Esophagus (tissue), 2 donors: ENCODE measurements around the gene VGLL4. TPM values are rescaled to one million over a fixed set of nuclear protein-coding genes. Genes with fewer than 3 reads are reported as not detected.
"Not testable (repeated sequence)": the region's sequence is repeated elsewhere in the genome, so short reads cannot be mapped to it uniquely, and the experiment has no call there.

Experiments used
- H3K27ac ChIP-seq, 2 donors: one replicate each; pipeline ENCODE4 v1.5.1; 2013; ENCODE audit warnings: low read depth in 2 of 2, mild to moderate bottlenecking in 2 of 2, inconsistent platforms in 1 of 2, low read length in 1 of 2, moderate library complexity in 1 of 2
- H3K27me3 ChIP-seq, 2 donors: one replicate each; pipeline ENCODE4 v1.6.1; 2013; ENCODE audit warnings: low read length in 2 of 2, control low read depth in 1 of 2, mild to moderate bottlenecking in 1 of 2; ENCODE audit not compliant: insufficient read depth in 2 of 2, control insufficient read depth in 1 of 2
- H3K36me3 ChIP-seq, 2 donors: one replicate each; pipeline ENCODE4 v1.6.1; 2013; ENCODE audit warnings: low read length in 1 of 2; ENCODE audit not compliant: control insufficient read depth in 2 of 2, insufficient read depth in 2 of 2
- H3K4me1 ChIP-seq, 2 donors: one replicate each; pipeline ENCODE4 v1.6.1; 2013; ENCODE audit warnings: low read length in 1 of 2; ENCODE audit not compliant: control insufficient read depth in 2 of 2, insufficient read depth in 2 of 2
- H3K4me3 ChIP-seq, 2 donors: one replicate each; pipeline ENCODE4 v1.5.1; 2013; ENCODE audit warnings: low read length in 2 of 2, mild to moderate bottlenecking in 2 of 2, low read depth in 1 of 2, moderate library complexity in 1 of 2
- H3K9me3 ChIP-seq, 2 donors: one replicate each; pipeline ENCODE4 v1.6.1; 2013; ENCODE audit warnings: mild to moderate bottlenecking in 2 of 2, low read depth in 1 of 2, low read length in 1 of 2, moderate library complexity in 1 of 2; ENCODE audit not compliant: control insufficient read depth in 2 of 2, insufficient read depth in 1 of 2
- WGBS, 2 donors: extraction: QIAGEN DNeasy Blood & Tissue Kit; methylation state at CpG; one replicate each; pipeline ENCODE4 v1.1.7; 2013; 5-methylcytosine and 5-hydroxymethylcytosine counted together
- polyA plus RNA-seq, 2 donors: library from polyadenylated mRNA; stranded (reverse); fragments of 200-250 nt; gene quantifications; one replicate each; pipeline ENCODE4 v1.2.3, GENCODE V29; 2013
- donor health status: healthy with polysubstance abuse.
- donor health status: Bipolar disorder and iron deficiency.

VGLL4 gene
- polyA plus RNA-seq, 2 donors = 23.1 to 26.3 TPM

DNA sequence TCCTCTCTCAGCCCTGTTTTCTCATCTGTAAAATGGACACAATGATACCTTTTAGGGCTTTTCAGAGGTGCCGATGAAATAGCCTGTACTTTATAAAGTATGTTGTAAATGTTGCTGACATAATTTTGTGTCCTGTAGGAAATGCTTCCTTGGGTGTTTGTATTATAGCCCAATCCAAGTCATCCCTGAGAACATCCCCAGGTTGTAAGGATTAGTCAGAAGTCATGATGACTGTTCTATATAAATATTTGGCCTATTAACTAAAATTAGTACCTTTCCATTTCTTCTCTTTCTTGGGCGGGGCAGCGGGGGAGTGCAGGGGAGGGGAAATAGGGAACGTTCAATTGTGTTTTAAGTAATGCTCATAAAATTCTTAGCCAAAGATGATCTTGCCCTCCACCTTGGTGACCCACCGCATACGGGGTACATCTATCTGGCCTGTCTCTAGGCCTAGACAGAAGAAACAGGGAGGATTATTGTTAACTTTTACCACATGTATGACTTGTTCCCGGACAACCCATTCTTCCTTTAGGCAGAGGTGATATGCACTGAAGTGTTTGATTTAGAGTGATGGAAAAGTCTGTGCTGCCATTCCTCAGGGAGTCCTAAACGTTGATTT is 120.7 kb downstream of the VGLL4 start:
- H3K27me3 ChIP-seq = no peaks in the 10 kb centered on the region
- H3K4me3 ChIP-seq = no peak overlapping the region
- WGBS, 2 donors = 63 to 77% methylated on average over 8 of the region's 8 CpGs
- no peaks in the 10 kb centered on the region for H3K36me3 ChIP-seq
- H3K4me1 ChIP-seq = peaks cover 2 to 3% of the 10 kb centered on the region in 2 donors
- H3K27ac ChIP-seq = peak overlapping the region in 1 of 2 donors; percentile 46
- no peaks in the 10 kb centered on the region for H3K9me3 ChIP-seq

DNA sequence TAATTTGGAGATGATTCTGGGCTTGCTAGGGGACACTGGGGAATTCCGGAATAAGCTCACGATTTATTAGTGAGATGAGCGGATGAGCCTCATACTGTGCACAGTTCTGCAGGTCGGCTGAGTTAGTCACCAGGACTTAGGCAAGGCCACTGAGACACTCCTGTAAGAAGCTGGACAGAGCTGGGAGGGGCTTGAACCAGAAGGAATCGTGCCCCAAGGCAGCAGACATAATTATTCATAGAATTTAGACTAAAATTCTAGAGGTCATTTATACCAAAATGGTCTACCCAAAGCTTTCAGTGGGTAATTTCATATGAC is 121.4 kb downstream of the VGLL4 start:
- Histone ChIP-seq H3K4me1 (peaks cover 2 to 3% of the 10 kb centered on the region in 2 donors), H3K27ac (no peak overlapping the region), H3K9me3 (no peaks in the 10 kb centered on the region), H3K4me3 (no peak overlapping the region), H3K36me3 (peaks cover 0 to 2% of the 10 kb centered on the region in 2 donors), H3K27me3 (no peaks in the 10 kb centered on the region)
- 90% methylated on average over 5 of the region's 5 CpGs for WGBS, 2 donors

DNA sequence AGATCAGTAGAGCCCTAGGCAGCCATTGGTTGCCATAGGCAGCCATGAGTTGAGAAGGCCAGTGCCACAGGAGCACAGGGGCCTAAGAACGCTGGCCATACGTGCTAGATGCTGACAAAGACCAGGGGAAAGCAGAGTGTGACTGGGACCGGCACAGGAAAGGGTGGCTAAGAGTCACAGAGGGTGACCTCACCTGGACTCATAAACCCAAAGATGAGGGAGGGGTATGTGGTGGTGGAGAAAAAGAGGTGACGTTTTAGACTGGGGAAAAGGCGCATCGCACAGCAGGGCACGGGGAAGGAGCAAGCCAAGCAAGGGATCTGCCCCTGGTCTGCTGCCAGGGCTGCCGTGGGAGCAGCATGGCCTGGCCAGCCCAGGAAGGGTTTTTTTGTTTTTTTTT is 122.5 kb downstream of the VGLL4 start:
- H3K4me1 ChIP-seq = peaks cover 2 to 3% of the 10 kb centered on the region in 2 donors
- no peaks in the 10 kb centered on the region for H3K9me3 ChIP-seq
- no peak overlapping the region for H3K4me3 ChIP-seq
- H3K36me3 ChIP-seq = peaks cover 0 to 2% of the 10 kb centered on the region in 2 donors
- 92 to 93% methylated on average over 8 of the region's 8 CpGs for WGBS, 2 donors
- no peaks in the 10 kb centered on the region for H3K27me3 ChIP-seq
- no peak overlapping the region for H3K27ac ChIP-seq

DNA sequence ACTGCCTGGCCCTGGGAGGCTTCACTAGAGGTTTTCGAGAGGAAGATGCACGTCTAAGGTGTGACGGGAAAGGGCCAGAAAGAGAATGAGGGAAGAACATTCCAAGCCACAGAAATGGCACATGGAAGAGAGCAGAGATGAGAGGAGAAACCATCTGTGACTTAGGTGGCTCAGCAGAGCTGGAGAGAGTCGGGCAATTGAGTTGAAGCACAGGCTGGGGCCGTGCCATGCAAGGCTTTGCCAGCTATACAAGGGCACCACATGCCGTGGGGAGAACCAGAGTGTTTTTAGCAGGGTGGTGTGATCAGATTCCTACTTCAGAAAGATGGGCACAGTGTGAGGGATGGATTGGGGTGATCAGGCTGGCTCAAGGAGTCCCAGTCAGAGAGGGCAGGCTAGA is 126.1 kb downstream of the VGLL4 start:
- H3K4me1 ChIP-seq = peaks cover 0 to 3% of the 10 kb centered on the region in 2 donors
- peaks cover 0 to 2% of the 10 kb centered on the region in 2 donors for H3K36me3 ChIP-seq
- 94 to 95% methylated on average over 6 of the region's 6 CpGs for WGBS, 2 donors
- H3K27ac ChIP-seq = no peak overlapping the region
- no peaks in the 10 kb centered on the region for H3K27me3 ChIP-seq
- no peaks in the 10 kb centered on the region for H3K9me3 ChIP-seq
- H3K4me3 ChIP-seq = no peak overlapping the region

DNA sequence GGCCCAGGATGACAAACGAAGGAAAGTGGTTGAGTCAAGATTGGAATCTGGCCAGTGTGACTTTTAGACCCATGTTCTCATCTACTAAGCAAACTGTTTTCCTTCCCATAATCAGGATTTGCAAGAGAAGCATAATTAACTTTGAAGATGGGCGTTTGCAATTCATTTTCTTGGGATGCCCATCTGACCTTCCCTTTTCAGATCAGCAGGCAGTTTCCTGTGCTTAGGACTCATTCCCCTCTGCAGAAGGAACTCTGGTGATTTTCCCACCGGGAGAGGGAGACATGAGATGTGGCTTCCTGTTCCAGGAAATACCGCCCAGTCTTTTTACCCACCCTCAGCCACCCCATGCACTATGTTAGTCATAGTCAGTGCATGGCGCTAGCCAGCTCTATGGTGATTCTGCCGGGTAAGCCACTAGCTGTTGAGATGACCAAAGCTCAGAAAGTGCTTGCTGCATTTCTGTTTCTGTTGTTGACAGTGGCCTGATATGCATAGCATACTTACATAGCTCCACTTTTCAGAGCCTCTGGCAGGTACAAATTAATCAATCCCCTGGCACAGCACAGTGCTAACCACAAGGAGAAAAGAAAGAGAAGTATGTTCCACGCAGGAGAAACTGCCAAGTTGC is 129.4 kb downstream of the VGLL4 start:
- H3K27me3 ChIP-seq = no peaks in the 10 kb centered on the region
- H3K4me1 ChIP-seq = no peaks in the 10 kb centered on the region
- WGBS, 2 donors = 28 to 35% methylated on average over 7 of the region's 7 CpGs
- no peaks in the 10 kb centered on the region for H3K9me3 ChIP-seq
- H3K4me3 ChIP-seq = no peak overlapping the region
- peak overlapping the region in 1 of 2 donors; percentile 65 for H3K27ac ChIP-seq
- H3K36me3 ChIP-seq = peaks cover 0 to 2% of the 10 kb centered on the region in 2 donors

DNA sequence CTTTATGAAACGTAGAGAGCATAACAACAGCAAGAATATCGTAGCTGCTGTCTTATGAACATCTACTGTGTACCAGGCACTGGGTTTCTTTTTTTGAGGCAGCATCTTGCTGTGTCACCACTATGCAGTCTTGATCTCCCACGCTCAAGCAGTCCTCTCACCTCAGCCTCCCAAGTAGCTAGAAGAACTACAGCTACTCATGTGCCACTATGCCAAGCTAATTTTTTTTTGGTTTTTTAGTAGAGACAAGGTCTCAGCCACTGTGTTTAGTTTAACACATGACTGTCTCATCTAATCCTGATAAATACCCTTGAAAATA is 129.9 kb downstream of the VGLL4 start:
- no peaks in the 10 kb centered on the region for H3K9me3 ChIP-seq
- H3K4me3 ChIP-seq = no peak overlapping the region
- H3K27ac ChIP-seq = no peak overlapping the region
- H3K36me3 ChIP-seq = peaks cover 0 to 2% of the 10 kb centered on the region in 2 donors
- H3K4me1 ChIP-seq = no peaks in the 10 kb centered on the region
- H3K27me3 ChIP-seq = no peaks in the 10 kb centered on the region
- 83 to 88% methylated on average over 3 of the region's 3 CpGs for WGBS, 2 donors

DNA sequence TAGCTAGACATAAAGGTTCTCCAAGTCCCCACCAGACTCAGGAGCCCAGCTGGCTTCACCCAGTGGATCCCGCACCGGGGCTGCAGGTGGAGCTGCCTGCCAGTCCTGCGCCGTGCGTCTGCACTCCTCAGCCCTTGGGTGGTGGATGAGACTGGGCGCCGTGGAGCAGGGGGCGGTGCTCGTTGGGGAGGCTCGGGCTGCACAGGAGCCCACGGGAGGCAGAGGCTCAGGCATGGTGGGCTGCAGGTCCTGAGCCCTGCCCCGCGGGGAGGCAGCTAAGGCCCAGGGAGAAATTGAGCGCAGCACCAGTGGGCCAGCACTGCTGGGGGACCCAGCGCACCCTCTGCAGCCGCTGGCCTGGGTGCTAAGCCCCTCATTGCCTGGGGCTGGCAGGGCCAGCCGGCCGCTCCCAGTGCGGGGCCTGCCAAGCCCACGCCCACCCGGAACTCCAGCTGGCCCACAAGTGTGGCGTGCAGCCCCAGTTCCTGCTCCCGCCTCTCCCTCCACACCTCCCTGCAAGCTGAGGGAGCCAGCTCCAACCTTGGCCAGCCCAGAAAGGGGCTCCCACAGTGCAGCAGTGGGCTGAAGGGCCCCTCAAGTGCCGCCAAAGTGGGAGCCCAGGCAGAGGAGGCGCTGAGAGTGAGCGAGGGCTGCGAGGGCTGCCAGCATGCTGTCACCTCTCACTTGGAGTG is 130.4 kb downstream of the VGLL4 start:
- H3K36me3 ChIP-seq, H3K4me1 ChIP-seq, H3K27ac ChIP-seq, H3K27me3 ChIP-seq, H3K9me3 ChIP-seq, H3K4me3 ChIP-seq: not testable (repeated sequence)
- 88 to 97% methylated on average over 17 to 27 of the region's 27 CpGs for WGBS, 2 donors

DNA sequence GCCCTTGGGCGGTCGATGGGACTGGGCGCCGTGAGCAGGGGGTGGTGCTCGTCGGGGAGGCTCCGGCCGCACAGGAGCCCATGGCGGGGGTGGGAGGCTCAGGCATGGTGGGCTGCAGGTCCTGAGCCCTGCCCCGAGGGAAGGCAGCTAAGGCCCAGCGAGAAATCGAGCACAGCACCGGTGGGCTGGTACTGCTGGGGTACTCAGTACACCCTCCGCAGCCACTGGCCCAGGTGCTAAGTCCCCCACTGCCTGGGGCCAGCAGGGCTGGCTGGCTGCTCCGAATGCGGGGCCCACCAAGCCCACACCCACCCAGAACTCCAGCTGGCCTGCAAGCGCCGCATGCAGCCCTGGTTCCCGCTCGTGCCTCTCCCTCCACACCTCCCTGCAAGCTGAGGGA is 132.1 kb downstream of the VGLL4 start:
- WGBS, 2 donors = 97 to 98% methylated on average over 13 to 20 of the region's 20 CpGs
- not testable (repeated sequence) for H3K27me3 ChIP-seq, H3K36me3 ChIP-seq, H3K9me3 ChIP-seq, H3K4me3 ChIP-seq, H3K4me1 ChIP-seq, H3K27ac ChIP-seq

DNA sequence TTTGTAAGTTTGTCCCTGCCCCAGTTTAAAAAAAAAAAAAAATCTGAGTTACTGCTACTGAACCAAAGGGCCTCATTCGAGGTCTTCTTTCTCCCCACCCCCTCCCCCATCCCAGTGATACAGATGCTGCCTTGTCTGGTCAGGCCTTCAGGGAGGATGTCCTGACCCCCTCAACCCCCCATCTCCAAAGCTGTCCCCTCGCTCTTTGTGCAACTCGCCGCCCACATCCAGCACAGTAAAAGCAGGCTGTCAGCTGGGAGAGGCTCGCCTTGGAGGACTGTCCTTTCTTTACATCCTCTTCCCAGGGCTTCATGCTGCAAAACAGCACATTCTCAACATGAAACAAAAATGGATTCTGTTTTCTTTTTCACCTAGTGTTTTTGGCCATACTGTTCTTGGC is 133.4 kb downstream of the VGLL4 start:
- no peak overlapping the region for H3K4me3 ChIP-seq
- no peaks in the 10 kb centered on the region for H3K36me3 ChIP-seq
- H3K27me3 ChIP-seq = no peaks in the 10 kb centered on the region
- 82 to 89% methylated on average over 5 of the region's 5 CpGs for WGBS, 2 donors
- H3K27ac ChIP-seq = no peak overlapping the region
- H3K4me1 ChIP-seq = no peaks in the 10 kb centered on the region
- H3K9me3 ChIP-seq = no peaks in the 10 kb centered on the region

DNA sequence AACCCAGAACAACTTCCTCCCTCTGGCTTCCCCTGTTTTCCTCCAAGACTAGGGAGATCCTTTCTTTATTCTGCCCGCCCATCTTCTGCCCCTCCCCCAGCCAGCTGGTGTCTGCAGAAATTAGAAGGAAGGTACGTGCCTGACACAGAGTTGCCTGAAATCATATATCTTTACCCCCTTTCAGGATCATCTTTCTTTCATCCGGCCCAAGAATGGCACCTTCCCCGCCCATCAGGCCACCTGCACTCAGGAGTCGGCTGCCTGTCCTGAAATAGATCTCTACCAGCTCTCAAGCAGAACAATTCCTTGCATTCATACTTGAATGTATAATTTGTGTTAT is 133.7 kb downstream of the VGLL4 start:
- no peaks in the 10 kb centered on the region for H3K27me3 ChIP-seq
- 67 to 73% methylated on average over 5 of the region's 5 CpGs for WGBS, 2 donors
- no peaks in the 10 kb centered on the region for H3K9me3 ChIP-seq
- H3K4me3 ChIP-seq = no peak overlapping the region
- H3K36me3 ChIP-seq = no peaks in the 10 kb centered on the region
- H3K4me1 ChIP-seq = no peaks in the 10 kb centered on the region
- peak overlapping the region in 1 of 2 donors; percentile 42 for H3K27ac ChIP-seq
